Measurements from ENCODE around the gene DGKI. TPM values are rescaled to one million over a fixed set of nuclear protein-coding genes. Genes with fewer than 3 reads are reported as not detected.

DGKI gene
- total RNA-seq, 1 experiment from 2014 or later = 0.39 TPM

- no peak for TF ChIP-seq EZH2 (IDR thresholded peaks at IDR 0.05; ENCODE audit: borderline replicate concordance, low read depth, low read length, poor library complexity, severe bottlenecking)
- TF ChIP-seq, protein P1, sequence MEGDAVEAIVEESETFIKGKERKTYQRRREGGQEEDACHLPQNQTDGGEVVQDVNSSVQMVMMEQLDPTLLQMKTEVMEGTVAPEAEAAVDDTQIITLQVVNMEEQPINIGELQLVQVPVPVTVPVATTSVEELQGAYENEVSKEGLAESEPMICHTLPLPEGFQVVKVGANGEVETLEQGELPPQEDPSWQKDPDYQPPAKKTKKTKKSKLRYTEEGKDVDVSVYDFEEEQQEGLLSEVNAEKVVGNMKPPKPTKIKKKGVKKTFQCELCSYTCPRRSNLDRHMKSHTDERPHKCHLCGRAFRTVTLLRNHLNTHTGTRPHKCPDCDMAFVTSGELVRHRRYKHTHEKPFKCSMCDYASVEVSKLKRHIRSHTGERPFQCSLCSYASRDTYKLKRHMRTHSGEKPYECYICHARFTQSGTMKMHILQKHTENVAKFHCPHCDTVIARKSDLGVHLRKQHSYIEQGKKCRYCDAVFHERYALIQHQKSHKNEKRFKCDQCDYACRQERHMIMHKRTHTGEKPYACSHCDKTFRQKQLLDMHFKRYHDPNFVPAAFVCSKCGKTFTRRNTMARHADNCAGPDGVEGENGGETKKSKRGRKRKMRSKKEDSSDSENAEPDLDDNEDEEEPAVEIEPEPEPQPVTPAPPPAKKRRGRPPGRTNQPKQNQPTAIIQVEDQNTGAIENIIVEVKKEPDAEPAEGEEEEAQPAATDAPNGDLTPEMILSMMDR (conservative IDR thresholded peaks at IDR 0.05; ENCODE audit: low read depth, low read length) = no peak
- H3K4me1 ChIP-seq (ENCODE audit: insufficient read depth, low read length, poor library complexity, severe bottlenecking) = no peaks in the 10 kb centered on the region
- intact Hi-C loops (cut with micrococcal nuclease; ENCODE audit: unreplicated experiment) = no loop called here
- H3K9me3 ChIP-seq (ENCODE audit: low read depth, low read length, poor library complexity, severe bottlenecking) = no peaks in the 10 kb centered on the region
- no peak overlapping the region for H3K27ac ChIP-seq (ENCODE audit: low read depth, low read length, poor library complexity, severe bottlenecking)
- POLR2A ChIA-PET (ENCODE audit: low non-redundant PET) = no interaction called here
- no TSS peak for BruUV-seq (replicated peaks)
- CTCF ChIA-PET = no interaction called here
- H3K4me3 ChIP-seq (ENCODE audit: low read depth, low read length, poor library complexity, severe bottlenecking) = no peak overlapping the region
- no peak for DNase-seq (ENCODE audit: low spot score)
- H3K27me3 ChIP-seq (replicated peaks; ENCODE audit: insufficient read depth, low read depth, low read length, poor library complexity) = no peaks in the 10 kb centered on the region
- H3K36me3 ChIP-seq (ENCODE audit: insufficient read depth, low read length, poor library complexity, severe bottlenecking) = no peaks in the 10 kb centered on the region
Measured at GRCh38 chr7:137513091-137513490, 333.7 kb downstream of the DGKI start.

- no TSS peak for BruUV-seq (replicated peaks)
- CTCF ChIA-PET = no interaction called here
- no peaks in the 10 kb centered on the region for H3K9me3 ChIP-seq (ENCODE audit: low read depth, low read length, poor library complexity, severe bottlenecking)
- POLR2A ChIA-PET (ENCODE audit: low non-redundant PET) = no interaction called here
- H3K36me3 ChIP-seq (ENCODE audit: insufficient read depth, low read length, poor library complexity, severe bottlenecking) = no peaks in the 10 kb centered on the region
- no peak for DNase-seq (ENCODE audit: low spot score)
- no peak overlapping the region for H3K4me3 ChIP-seq (ENCODE audit: low read depth, low read length, poor library complexity, severe bottlenecking)
- no peaks in the 10 kb centered on the region for H3K4me1 ChIP-seq (ENCODE audit: insufficient read depth, low read length, poor library complexity, severe bottlenecking)
- intact Hi-C loops (cut with micrococcal nuclease; ENCODE audit: unreplicated experiment) = no loop called here
- no peak overlapping the region for H3K27ac ChIP-seq (ENCODE audit: low read depth, low read length, poor library complexity, severe bottlenecking)
- TF ChIP-seq EZH2 (IDR thresholded peaks at IDR 0.05; ENCODE audit: borderline replicate concordance, low read depth, low read length, poor library complexity, severe bottlenecking) = no peak
- TF ChIP-seq, protein P1 (conservative IDR thresholded peaks at IDR 0.05; ENCODE audit: low read depth, low read length) = no peak
- no peaks in the 10 kb centered on the region for H3K27me3 ChIP-seq (replicated peaks; ENCODE audit: insufficient read depth, low read depth, low read length, poor library complexity)
Measured at GRCh38 chr7:137507096-137507495, 339.7 kb downstream of the DGKI start.

GRCh38 chr7:137506031-137506430 lies 340.7 kb downstream of the DGKI start:
- no peak for TF ChIP-seq EZH2 (IDR thresholded peaks at IDR 0.05; ENCODE audit: borderline replicate concordance, low read depth, low read length, poor library complexity, severe bottlenecking)
- TF ChIP-seq, protein P1 (conservative IDR thresholded peaks at IDR 0.05; ENCODE audit: low read depth, low read length) = no peak
- H3K9me3 ChIP-seq (ENCODE audit: low read depth, low read length, poor library complexity, severe bottlenecking) = no peaks in the 10 kb centered on the region
- no peak for DNase-seq (ENCODE audit: low spot score)
- no TSS peak for BruUV-seq (replicated peaks)
- POLR2A ChIA-PET (ENCODE audit: low non-redundant PET) = no interaction called here
- H3K27ac ChIP-seq (ENCODE audit: low read depth, low read length, poor library complexity, severe bottlenecking) = no peak overlapping the region
- no peaks in the 10 kb centered on the region for H3K27me3 ChIP-seq (replicated peaks; ENCODE audit: insufficient read depth, low read depth, low read length, poor library complexity)
- intact Hi-C loops (cut with micrococcal nuclease; ENCODE audit: unreplicated experiment) = no loop called here
- H3K36me3 ChIP-seq (ENCODE audit: insufficient read depth, low read length, poor library complexity, severe bottlenecking) = no peaks in the 10 kb centered on the region
- H3K4me1 ChIP-seq (ENCODE audit: insufficient read depth, low read length, poor library complexity, severe bottlenecking) = no peaks in the 10 kb centered on the region
- CTCF ChIA-PET = no interaction called here
- no peak overlapping the region for H3K4me3 ChIP-seq (ENCODE audit: low read depth, low read length, poor library complexity, severe bottlenecking)
